MG63 (cell line): ENCODE measurements around the gene OGDH. TPM values are rescaled to one million over a fixed set of nuclear protein-coding genes. Genes with fewer than 3 reads are reported as not detected.

Experiments used
- DNase-seq: peaks from one replicate; pipeline ENCODE4 v3.0.0-alpha.2; 2020
- H3K27me3 ChIP-seq: fragments of 250-450 bp; sonication (Bioruptor Pico); 2 replicates; pipeline ENCODE4 v1.5.1; 2020; ENCODE audit warnings: mild to moderate bottlenecking, moderate library complexity
- H3K36me3 ChIP-seq: fragments of 250-450 bp; sonication (Bioruptor Pico); 2 replicates; pipeline ENCODE4 v1.5.1; 2020; ENCODE audit warnings: mild to moderate bottlenecking, moderate library complexity
- H3K4me3 ChIP-seq: fragments of 250-450 bp; sonication (Bioruptor Pico); 2 replicates; pipeline ENCODE4 v1.5.1; 2020; ENCODE audit warnings: mild to moderate bottlenecking, moderate library complexity
- H3K9me3 ChIP-seq: fragments of 250-450 bp; sonication (Bioruptor Pico); 2 replicates; pipeline ENCODE4 v1.5.1; 2020; ENCODE audit warnings: mild to moderate bottlenecking, moderate library complexity
- total RNA-seq: library from RNA; depleted of rRNA; stranded (reverse); fragments of >200 nt; shearing (Covaris generic); gene quantifications from 2 replicates; pipeline ENCODE4 v1.2.3, GENCODE V29; 2014; ENCODE audit warnings: low replicate concordance

The OGDH gene
- total RNA-seq, 1 experiment from 2014 or later: 54.0 TPM

DNA sequence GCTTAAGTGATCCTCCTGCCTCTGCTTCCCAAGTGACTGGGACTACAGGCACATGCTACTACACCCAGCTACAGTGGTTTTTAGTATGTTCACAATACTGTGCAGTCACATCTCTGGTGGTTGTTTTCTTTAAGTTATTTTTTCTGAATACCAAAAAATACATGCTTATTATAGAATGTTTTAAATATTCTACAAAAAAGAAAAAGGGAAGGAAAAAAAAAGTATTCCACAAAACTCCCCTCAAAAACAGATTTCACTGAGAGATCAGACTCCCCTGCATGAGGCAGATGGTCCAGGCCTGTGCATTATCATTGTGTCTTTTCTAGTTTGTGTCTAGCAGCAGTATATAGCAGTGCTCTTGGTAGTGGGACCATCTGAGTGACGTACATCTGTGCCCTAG lies 36.8 kb downstream of the OGDH start:
- H3K9me3 ChIP-seq: no peaks in the 10 kb centered on the region
- DNase-seq: no peak
- no peak overlapping the region for H3K4me3 ChIP-seq
- peaks cover 3% of the 10 kb centered on the region for H3K36me3 ChIP-seq
- H3K27me3 ChIP-seq: no peaks in the 10 kb centered on the region

DNA sequence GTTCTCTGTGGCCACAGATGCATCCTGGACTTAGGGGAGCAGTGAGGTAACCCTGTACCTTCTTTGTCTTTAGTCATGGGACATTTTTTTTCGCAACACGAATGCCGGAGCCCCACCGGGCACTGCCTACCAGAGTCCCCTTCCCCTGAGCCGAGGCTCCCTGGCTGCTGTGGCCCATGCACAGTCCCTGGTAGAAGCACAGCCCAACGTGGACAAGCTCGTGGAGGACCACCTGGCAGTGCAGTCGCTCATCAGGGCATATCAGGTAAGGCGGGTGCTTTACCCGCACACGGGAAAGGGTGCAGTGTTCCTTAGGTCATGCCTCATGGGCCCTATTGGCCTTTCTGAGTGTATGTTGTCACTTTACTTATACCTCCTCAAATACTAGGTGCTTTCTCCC lies 38.8 kb downstream of the OGDH start:
- Histone ChIP-seq H3K4me3 (no peak overlapping the region), H3K36me3 (peaks cover 12% of the 10 kb centered on the region), H3K9me3 (no peaks in the 10 kb centered on the region), H3K27me3 (no peaks in the 10 kb centered on the region)
- no peak for DNase-seq

DNA sequence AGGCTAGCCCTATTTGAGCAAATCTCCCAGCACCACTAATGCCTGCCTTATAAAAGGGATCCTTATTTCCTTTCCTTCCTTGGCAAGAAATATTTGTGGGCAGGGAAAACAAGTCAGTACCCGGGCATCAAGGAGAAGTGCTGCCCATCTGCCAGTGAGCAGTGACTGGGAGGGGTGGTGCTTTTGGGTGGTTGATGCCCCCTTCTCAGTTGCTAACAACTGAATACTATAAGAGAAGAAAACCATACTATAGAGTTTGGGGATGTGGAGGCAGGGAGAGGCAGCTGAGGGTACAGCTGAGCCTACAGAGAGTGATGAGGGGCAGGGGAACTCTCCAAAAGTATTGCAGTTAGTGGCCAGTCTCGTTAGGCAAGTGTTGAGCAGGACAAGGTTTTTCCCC lies 39.3 kb downstream of the OGDH start:
- Histone ChIP-seq H3K27me3 (no peaks in the 10 kb centered on the region), H3K36me3 (peaks cover 14% of the 10 kb centered on the region), H3K9me3 (no peaks in the 10 kb centered on the region), H3K4me3 (no peak overlapping the region)
- DNase-seq: no peak

DNA sequence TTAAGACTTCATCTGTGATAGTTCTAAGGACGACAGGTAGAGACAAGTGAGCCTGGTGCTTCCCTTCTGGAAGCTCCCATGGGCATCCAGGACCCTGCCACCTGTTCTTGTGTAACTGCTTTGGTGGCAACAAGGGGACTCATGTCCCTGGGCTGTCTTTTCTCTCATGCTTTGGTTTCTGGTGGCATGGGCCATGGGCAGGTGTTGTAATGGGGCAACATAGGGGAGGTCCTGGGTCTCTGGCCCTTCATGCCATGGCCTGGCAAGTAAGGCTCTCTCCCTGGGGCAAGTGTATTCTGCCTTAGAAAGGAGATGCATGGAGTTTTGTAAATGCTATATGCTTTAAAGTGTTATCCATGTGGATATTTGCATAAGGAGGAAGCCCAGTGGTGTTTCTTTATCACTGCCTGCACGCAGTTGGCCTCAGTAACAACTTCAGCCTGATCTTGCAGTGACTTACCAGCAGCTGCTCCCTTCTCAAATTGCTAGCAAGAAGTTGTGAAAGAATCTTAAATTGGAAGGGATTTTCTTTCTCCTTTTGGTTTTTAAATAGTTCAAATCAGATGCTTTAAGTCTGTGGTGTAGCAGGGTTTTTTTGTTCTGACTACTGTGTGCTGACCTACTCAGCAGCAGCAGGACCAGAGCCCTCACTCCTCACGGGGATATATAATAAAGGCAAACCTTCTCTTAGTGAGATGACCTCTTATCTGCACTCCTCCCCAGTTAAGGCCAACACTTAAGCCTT lies 39.9 kb downstream of the OGDH start:
- Histone ChIP-seq H3K4me3 (no peak overlapping the region), H3K36me3 (peaks cover 20% of the 10 kb centered on the region), H3K27me3 (no peaks in the 10 kb centered on the region), H3K9me3 (no peaks in the 10 kb centered on the region)
- DNase-seq: no peak

DNA sequence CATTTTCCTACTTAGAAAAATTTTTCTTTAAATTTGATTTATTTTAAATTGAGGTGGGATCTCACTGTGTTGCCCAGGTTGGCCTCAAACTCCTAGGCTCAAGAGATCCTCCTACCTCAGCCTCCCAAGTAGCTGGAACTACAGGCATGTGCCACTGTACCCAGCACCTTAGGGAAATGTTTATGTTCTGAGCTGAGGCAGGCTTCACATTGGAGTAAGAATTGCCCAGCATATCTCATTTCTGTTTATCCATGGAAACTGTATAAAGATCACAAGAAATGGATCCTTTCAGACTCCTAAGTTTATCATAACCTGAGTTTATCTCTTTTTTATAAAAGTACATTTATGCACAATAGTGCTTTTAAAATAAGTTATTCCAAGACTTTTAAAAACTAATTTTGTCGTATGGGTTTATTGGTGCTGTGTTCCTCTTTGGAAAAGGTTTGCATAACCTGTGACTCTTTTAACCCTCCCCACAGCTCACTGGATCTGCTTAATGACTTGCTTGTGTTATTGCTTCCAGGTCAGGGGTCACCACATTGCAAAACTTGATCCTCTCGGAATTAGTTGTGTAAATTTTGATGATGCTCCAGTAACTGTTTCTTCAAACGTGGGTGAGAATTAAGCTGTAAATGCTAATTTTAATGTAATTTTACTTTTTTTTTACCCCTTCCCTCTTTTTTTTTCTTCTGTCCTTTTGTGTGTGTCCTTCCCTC lies 40.7 kb downstream of the OGDH start:
- peaks cover 20% of the 10 kb centered on the region for H3K36me3 ChIP-seq
- H3K4me3 ChIP-seq: no peak overlapping the region
- DNase-seq: no peak
- no peaks in the 10 kb centered on the region for H3K27me3 ChIP-seq
- H3K9me3 ChIP-seq: no peaks in the 10 kb centered on the region

DNA sequence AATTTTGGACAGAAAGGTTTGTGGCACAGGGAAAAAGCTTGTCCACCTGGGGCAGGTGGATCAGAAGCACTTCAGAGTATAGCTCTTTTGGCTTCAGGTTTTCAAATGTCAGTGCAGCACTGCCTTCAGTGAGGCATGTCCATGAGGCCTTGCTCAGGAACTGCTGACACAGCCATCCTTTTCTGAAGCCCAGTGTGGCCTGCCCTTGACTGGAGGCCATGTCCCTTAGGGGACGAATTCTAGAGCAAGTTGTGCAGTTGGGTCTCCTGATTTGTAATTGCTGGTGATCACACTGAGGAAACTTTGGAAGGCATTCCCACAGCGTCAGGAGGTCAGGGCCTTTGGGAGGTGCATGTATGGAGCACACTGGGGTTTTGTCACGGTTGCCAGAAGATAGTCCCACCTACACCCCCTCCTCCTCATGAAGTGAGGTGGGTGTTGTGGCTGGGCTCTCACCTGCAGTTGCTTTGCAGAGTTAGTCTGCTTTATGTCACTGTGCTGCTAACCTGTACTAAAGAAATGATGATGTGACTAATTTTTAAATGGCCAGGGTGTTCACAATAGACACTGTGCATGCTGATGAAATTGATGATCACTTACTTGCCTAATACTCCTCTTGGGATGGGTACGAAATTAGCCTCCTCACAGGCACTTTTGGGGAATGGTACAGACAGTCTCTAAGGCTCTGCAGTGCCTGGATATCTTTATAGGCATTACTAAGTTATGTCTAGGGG lies 41.7 kb downstream of the OGDH start:
- Histone ChIP-seq H3K9me3 (no peaks in the 10 kb centered on the region), H3K4me3 (no peak overlapping the region), H3K27me3 (no peaks in the 10 kb centered on the region), H3K36me3 (peaks cover 20% of the 10 kb centered on the region)
- no peak for DNase-seq

DNA sequence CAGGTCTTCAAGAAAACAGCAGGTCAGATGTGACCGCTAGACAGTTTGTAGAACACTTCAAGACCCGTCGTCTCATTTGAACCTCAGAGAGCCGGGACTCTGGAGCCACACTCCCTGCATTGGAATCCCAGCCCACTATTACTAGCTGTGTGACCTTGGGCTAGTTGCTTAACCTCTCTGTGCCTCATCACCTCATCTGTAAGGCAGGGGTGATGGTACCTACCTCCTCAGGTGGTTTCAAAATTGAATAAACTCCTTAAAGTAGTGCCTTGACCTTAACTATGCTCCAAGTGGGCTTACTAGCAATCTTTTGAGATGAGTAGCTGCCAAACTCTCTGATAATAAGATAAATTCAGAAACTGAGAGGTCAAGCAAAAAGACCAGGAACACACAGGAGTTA lies 43.8 kb downstream of the OGDH start:
- Histone ChIP-seq H3K36me3 (peaks cover 27% of the 10 kb centered on the region), H3K4me3 (no peak overlapping the region), H3K27me3 (no peaks in the 10 kb centered on the region), H3K9me3 (no peaks in the 10 kb centered on the region)
- DNase-seq: no peak

DNA sequence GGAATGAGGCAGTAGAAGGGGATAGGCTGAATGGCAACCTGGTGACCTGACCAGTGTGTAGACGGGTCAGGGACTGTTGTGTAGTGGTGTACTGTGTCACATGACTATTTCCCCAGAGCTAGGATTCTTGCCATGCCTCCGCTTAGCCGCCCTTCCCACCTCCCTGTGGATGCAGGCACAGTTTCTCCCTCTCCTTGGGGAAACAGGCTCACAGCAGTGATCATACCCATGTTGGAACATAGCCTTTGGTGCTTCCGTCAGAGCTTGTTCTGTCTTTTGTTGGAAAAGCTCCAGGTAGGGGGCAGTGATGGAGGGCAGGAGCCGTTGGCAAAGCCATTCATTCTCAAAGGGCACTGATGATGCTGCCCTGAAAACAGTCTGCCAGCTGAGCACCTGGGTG lies 44.3 kb downstream of the OGDH start:
- Histone ChIP-seq H3K4me3 (no peak overlapping the region), H3K27me3 (no peaks in the 10 kb centered on the region), H3K9me3 (no peaks in the 10 kb centered on the region), H3K36me3 (peaks cover 24% of the 10 kb centered on the region)
- DNase-seq: no peak

DNA sequence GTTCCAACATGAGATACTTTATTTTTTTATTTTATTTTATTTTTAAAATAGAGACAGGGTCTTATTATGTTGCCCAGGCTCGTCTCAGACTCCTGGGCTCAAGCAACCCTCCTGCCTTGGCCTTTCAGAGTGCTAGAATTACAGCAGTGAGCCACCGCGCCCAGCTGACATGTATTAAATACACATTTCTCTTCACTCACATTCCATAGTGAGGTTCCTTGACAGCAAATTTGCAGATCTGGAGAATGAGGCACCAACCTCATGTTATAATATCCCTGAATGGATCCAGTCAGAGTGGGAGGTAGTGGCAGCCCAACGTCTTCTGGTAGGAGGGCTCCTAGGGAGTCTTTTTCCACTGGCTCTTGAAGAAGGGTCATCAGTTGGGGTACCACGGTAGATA lies 46.1 kb downstream of the OGDH start:
- Histone ChIP-seq H3K27me3 (no peaks in the 10 kb centered on the region), H3K4me3 (no peak overlapping the region), H3K36me3 (peaks cover 37% of the 10 kb centered on the region), H3K9me3 (no peaks in the 10 kb centered on the region)
- DNase-seq: no peak

DNA sequence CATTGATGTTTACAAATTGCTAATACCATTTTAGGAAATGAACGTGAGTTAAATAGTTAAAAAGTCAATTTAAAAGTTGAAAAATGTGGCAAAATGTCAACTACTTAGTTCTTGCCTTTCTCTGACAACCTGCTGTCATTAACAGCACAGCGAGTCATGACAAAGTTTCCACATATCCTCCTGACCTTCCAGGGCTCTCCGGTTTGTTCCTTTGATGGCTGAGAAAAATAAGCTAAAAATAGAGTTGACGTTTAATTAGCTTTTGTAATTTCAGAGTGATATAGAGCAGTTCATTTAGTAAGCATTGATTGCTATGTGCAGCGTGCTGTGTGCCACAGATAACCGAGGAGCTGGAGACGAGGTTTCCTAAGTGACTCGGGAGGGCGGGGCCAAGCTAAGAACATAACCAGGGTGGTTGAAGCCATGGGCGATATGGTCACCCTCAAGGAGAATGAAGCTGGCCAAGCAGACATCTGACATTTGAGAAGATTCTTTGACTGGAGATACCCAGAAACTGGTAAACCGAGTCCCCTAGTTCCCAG lies 47.9 kb downstream of the OGDH start:
- no peaks in the 10 kb centered on the region for H3K27me3 ChIP-seq
- H3K4me3 ChIP-seq: no peak overlapping the region
- H3K9me3 ChIP-seq: peaks cover 10% of the 10 kb centered on the region; the same call in 1 of the 2 replicates
- no peak for DNase-seq
- peaks cover 50% of the 10 kb centered on the region for H3K36me3 ChIP-seq

DNA sequence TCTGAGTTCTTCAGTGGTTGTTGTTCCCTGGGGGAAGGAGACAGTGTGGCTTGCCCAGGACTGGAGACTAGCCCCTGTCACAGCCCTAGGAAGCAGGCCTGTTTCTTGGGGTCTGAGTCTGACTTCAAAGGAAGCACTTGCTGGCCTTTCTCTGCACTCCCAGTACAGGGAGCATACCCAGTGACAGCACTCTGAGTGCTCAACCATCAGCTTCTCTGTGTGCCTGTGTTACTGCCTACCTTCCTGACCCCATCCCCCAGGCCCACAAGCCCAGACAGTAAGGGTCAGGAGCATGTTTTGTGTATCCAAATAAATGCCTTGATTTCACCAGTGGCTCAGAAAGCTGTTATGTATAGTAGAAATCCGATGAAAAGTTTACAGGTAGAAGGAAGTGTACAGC lies 48.9 kb downstream of the OGDH start:
- Histone ChIP-seq H3K9me3 (peaks cover 20% of the 10 kb centered on the region; the same call in 1 of the 2 replicates), H3K4me3 (no peak overlapping the region), H3K36me3 (peaks cover 44% of the 10 kb centered on the region), H3K27me3 (no peaks in the 10 kb centered on the region)
- DNase-seq: no peak

DNA sequence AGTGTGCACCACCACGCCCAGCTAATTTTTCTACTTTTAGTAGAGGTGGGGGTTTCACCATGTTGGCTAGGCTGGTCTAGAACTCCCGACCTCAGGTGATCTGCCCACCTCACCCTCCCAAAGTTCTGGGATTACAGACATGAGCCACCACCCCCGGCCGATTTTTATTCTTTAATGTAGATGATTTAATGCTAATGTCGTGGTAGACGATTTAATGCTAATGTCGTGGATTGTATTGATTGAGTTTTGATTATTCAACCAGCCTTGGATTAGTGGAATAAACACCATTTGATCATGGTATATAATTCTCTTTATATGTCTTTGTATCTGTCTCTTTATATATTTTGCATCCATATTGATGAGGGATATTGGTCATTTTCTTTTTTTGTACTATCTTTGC lies 52.6 kb downstream of the OGDH start:
- DNase-seq: no peak
- peaks cover 64% of the 10 kb centered on the region for H3K36me3 ChIP-seq
- peaks cover 35% of the 10 kb centered on the region for H3K9me3 ChIP-seq
- H3K4me3 ChIP-seq: no peak overlapping the region
- H3K27me3 ChIP-seq: no peaks in the 10 kb centered on the region

DNA sequence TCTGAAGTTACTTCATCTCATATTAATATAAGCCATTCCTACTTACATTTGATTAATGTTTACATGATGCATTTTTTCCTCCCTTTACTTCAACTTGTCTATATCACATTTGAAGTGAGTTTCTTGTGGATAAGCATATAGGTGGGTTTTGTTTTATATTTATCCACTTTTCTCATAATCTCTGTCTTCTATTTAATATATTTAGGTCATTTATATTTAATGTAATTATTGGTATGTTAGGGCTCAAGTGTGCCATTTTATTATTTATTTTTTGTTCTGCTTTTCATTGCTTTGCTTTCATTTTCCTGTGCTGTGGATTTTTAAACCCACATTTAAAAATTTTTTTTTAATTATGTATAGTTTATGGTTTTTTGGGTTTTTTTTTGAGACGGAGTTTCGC lies 54.8 kb downstream of the OGDH start:
- Histone ChIP-seq H3K27me3 (no peaks in the 10 kb centered on the region), H3K4me3 (no peak overlapping the region), H3K9me3 (peaks cover 35% of the 10 kb centered on the region), H3K36me3 (peaks cover 58% of the 10 kb centered on the region)
- no peak for DNase-seq

DNA sequence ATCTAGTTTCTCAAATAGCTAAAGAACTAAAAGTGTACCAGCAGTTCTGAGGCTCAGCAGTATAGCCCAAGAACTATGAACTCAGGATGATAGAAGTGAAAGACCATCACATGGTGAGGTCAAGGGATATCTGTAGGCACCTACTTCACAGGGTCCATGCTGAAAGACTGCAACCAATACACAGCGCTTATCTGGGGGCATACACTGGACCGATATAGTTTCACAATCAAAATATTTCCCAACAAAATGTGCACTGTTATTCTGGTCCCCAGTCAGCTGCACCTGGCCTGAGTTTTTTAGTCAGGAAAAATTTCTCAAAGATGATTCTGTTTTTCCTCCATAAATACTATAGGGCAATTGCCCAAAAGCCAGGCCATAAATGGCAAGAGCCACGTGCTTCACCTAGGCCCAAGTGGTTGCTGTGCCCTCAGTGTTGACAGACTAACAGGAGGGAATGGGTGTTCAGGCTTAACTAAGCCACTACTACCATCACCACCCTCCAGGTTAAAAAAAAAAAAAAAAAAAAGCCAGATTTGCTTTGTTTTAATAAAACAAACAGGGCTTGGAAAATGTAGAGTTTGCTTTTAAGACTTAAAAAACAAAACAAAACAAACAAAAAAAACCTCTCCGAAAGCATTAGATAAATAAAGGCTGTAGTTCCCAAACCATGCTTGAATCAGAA lies 58.5 kb downstream of the OGDH start:
- no peak for DNase-seq
- H3K4me3 ChIP-seq: no peak overlapping the region
- peaks cover 19% of the 10 kb centered on the region for H3K9me3 ChIP-seq
- H3K36me3 ChIP-seq: peaks cover 44% of the 10 kb centered on the region
- H3K27me3 ChIP-seq: no peaks in the 10 kb centered on the region

DNA sequence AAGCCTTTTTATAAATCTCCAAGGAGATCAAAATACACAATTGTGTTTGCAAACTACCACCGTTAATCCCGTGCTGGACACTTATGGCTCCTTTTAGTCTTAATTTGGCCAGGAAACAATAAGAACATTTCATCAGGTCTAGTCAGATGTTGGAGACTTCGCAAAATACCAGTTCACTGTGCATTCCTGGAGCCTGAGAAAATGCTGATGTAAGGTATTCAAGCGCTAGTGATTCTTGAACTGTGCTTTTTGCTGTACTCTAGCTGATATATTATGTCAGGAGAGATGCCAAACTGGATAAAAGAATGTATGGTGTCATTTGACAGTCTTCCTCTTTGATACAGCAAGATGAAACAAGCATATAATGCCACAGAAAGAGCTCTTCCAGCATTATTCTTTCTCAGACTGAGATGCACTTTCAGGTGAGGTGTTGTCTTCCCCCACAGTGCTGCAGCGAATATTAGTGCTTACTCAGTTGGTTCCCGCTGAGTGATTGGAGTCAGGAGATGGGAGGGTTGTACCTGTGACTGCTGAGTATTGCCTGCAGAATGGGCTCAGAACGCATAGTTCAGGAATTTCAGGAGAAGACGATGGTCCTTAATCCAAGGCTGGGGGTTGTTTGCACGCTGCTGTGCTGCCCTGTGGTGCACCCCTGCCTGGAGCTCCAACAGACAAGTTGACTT lies 59.2 kb downstream of the OGDH start:
- Histone ChIP-seq H3K4me3 (no peak overlapping the region), H3K36me3 (peaks cover 42% of the 10 kb centered on the region), H3K9me3 (peaks cover 13% of the 10 kb centered on the region), H3K27me3 (no peaks in the 10 kb centered on the region)
- DNase-seq: peak; percentile 33

DNA sequence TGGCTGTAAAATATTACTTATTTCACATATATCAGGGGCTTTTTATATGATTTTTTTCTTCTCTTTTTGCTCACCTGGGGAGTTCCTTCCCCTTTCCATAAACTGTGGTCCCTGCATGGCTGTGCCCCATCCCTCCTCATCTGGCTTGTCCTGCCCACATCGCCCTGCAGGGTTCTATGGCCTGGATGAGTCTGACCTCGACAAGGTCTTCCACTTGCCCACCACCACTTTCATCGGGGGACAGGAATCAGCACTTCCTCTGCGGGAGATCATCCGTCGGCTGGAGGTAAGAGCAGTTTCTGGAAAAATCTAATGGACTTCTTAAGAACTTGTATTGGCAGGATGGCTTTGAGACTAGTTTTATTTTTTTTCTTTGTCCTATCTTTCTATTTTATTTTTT lies 60.1 kb downstream of the OGDH start:
- no peak for DNase-seq

More for the DNA sequence above, 60.1 kb downstream of the OGDH start:
- H3K27me3 ChIP-seq: no peaks in the 10 kb centered on the region
- peaks cover 4% of the 10 kb centered on the region; the same call in 1 of the 2 replicates for H3K9me3 ChIP-seq
- H3K4me3 ChIP-seq: no peak overlapping the region
- H3K36me3 ChIP-seq: peaks cover 34% of the 10 kb centered on the region
